GM20431 (cell line): ENCODE data around the gene PLPP4.

Experiments
- in situ Hi-C: fragments of 300-500 bp; cut with MseI, MboI; formaldehyde crosslinking; loops from one replicate; pipeline ENCODE4 v1.15.0; 2020; ENCODE audit warnings: low sequenced_read_pairs; ENCODE audit not compliant: unreplicated experiment

PLPP4 gene

DNA sequence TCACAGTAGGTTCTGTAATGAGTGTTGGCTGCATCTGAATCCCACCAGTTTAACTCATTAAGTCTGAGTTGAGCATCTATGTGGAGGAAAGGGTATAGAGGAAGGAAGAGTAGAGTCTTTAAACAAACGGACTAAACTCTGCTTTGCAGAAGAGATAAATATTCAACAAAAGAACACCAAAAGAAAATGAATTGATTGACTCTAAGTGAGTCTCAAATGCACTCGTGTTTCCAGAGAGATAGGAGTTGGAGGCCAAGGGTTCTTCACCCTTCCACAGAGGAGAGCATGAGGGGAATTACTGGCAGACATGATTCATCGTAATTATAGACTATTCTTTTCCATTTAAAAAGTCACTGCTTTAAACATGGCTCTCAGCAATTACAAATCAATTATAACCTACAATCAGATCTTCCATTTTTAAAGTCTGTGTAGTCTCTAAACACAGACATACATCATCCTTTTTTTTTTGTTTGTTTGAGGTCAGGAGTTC, 56.3 kb downstream of the PLPP4 start:
- in situ Hi-C loops: no loop called here

DNA sequence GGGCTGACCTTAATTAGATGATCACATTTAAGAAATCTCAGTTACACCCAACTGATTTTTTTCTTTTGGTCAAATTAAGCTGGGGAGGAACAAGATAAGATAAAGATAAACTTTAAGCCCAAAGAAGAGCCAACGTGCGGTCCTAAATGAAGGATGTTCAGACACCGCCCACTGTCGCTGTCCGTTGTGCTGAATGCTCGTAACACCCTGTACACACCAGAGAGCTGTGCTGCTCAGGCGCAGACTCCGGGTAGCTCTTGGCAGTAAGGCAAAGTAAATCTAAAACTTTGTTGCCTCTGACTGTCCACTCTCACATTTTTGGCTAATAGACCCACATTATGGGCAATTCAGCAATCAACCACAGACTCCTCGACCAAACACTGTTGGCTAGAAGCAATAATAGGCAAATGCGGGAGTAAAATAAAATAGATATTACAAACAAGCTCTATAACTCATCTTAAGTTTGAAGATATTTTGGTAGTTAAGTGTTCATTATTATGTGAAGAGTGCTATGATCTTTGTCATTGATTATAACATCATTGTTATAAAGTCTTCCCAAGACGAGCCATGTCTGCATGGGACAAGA, 57.1 kb downstream of the PLPP4 start:
- in situ Hi-C loops: no loop called here

DNA sequence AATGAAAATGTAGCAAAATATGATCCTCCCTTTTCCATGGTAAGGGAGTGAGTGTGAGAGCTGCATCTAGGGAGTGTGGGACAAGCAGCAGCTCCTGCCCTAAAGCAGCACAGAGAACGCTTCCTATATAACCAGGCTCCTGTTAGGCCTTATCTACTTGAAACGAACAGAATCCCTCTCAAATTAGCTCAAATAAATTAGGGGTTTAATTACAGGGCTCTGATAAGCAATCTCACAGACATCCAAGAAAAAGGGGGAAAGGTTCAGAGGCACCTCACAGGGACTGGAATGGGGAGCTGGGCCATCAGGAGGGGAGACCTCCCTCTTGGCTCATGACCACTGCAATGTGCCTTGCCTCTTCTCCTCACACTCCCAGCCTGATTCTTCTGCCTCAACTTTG, 57.9 kb downstream of the PLPP4 start:
- in situ Hi-C loops: no loop called here

DNA sequence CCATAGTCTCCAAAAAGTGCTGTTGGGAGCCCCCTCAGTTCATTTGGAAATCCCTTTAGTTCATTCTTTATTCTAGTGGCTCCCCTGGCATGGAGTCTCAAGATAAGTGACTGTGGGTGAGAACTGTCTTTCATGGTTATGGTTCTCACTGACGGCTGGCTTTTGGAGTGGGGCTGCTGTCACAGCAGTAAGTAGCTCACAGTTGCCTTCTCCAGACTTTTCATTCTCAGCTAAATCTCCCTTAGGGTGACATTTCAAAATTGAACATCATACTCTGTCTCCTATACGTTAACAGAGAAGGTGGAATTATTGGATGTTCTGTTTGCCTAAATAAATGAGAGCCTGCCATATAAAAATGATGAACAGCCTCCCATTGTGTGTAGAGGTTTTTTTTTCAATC, 58.7 kb downstream of the PLPP4 start:
- in situ Hi-C loops: no loop called here

DNA sequence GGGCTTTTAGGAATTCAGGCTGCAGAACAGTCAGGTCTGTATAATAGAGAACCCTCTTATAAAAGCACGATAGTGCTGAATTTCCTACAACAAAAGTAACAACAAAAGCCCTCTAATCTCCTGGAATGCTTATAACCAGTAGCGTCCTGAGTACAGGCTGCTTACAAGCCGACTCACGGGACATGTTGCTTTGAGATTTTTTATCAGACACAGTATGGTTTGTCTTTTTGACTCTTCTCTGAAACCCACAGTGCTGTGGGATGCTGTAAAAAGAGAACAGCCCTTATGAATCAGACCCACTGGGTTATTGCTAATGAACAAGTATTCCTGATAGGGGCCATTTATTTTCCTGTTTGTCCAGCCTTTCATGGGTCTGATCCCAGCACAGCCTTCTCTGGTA, 59.4 kb downstream of the PLPP4 start:
- in situ Hi-C loops: no loop called here

DNA sequence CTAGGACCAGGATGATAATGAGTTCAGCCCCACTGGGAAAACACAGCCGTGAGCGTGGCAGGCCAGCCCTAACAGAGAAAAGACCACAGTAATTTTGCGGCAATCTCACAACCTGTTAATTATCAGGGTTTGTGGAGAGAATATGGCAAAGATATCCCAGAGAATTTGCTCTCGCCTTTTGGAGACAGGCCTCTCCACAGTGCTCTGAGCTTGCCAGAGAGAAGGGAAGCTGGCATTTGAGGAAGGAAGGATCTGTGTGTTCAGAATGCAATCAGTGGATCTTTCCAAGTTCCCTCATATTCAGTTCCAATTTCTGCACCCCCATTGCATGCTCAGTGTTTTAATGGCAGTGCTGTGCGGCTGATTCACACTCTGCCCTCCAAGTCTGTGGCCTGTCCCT, 60.2 kb downstream of the PLPP4 start:
- in situ Hi-C loops: no loop called here

DNA sequence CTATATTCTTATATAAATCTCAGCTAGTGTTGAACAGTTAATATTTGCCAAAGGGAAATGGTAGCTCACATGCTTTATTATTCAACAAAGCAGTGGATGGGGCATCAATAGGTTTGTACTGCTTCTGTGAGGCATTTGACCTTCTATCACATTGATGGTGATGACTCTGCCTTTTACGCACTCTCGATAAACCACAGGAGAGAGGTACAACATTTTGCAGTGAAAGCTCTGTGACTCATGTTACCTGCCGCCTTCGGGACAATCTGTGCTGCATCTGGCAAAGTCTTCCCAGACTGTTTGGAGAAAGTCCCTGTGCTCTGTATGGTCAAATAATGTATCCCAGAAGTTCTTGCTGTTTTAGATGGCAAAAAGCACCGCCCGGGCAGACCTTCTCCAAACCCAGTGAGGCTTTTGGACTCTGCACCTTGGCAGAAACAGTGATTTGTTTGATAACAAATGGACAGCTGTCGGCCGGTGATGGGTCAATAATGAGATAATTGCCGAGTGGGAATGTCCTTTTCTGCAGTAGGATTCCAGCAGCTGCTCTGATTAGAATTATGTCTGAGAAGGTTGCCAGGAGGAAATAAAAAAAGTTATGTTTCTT, 61.0 kb downstream of the PLPP4 start:
- in situ Hi-C loops: no loop called here

DNA sequence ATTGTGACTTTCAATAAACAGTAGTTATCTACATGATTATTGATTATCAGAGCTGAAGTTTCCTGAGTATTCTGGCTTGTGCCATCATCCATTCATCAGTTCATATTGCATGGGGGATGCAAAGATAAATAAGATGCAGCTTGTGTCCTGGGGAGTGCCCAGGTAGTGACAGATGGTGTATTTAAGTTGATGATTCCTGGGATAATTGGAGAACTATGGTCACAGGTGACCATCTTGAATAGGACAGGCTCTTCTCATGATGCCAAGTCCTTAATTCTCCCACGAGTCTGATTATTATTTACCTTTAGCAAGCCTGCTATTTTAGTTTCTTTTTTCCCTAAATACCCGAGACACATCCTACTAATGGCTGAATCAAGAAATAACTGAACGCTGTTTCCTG, 64.9 kb downstream of the PLPP4 start:
- in situ Hi-C loops: no loop called here

DNA sequence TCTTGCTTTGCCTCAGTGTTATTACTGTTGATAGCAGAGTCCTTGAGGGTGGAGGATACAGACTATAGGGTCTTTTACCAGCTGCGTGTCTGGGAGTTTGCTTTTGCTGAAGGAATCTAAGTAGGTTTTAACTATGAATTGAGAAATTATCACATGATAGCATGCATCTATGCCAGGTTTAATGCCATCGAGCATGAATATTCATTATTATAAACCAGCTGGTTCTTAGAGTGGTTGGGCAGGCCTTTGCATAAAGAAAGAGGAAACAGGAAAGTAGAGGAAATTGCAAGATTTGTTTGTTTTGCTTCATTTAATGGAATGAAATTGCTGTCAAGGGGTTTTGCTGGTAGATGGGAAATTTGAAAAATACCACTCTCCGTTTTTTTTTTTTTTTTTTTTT, 70.7 kb downstream of the PLPP4 start:
- in situ Hi-C loops: no loop called here

DNA sequence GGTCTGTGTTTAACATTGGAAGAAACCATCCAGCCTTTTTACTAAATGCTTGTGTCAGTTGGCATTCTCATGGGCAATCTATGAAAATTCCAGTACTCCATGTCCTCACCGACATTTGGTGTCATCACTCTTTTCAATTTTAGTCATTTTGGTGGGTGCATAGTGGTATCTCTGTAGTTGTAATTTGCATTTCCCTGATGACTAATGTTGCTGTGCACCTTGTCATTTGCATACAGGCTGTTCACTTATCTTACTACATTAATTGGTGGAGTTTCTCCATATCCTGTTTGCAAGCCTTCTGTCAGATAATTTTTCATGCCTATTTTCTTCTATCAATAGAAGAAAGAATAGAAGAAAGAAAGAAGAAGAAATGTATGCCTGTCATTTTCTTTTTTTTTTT, 73.7 kb downstream of the PLPP4 start:
- in situ Hi-C loops: no loop called here

DNA sequence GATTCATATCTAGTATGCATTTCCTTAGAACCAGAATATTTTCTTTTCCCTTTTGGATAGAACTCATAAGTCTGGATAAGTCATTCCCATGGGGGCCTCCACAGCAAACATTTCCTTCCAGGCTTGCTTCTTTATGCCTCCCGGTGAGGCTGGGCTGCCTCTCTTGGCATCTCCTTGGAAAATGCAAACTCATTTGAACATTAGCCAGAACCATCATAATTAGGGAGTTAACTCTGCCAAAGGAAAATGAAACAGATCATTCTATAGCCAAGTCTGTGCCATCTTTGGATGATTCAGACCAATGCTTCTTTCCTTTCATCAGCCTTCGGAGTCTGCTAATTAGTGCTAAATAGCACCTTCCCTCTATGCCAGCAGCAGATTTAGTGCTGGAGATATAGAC, 81.1 kb downstream of the PLPP4 start:
- in situ Hi-C loops: no loop called here

DNA sequence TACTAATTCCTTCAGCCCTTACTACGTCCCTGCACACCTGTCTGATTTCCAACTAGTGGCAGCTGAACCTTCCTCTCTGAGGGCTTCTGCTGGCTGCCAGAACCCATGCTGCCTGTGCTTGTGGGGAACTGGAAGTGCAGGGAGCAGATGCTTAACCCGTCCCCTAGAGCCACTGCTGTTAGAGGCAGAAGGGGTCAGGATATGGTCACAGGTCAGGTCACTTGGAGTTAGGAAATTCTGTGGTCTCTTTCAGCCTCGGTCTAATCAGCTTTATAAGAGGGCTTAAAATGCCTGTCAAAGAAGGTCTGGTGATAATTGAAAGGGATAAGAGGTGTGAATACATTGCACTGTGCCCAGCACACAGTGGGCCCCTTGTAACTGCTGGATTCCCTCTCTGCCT, 82.0 kb downstream of the PLPP4 start:
- in situ Hi-C loops: no loop called here

DNA sequence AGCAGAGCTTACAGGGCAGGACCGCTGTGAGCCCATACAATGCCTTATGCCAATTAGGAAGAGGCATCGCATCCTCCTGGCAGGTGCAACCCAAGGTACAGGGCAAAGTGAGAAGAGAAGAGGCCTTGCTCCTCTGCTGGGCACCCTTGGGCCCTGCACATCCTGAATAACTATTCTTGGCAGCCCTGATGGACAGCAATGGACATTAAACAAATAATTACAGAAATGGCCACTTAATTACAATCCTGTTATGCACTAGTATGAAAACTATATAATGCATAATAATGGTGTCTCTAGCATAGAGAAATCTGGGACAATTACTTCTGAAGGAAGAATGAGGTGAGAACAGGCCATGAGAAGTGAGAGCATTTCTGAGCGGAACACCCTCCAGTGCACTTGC, 83.5 kb downstream of the PLPP4 start:
- in situ Hi-C loops: no loop called here

DNA sequence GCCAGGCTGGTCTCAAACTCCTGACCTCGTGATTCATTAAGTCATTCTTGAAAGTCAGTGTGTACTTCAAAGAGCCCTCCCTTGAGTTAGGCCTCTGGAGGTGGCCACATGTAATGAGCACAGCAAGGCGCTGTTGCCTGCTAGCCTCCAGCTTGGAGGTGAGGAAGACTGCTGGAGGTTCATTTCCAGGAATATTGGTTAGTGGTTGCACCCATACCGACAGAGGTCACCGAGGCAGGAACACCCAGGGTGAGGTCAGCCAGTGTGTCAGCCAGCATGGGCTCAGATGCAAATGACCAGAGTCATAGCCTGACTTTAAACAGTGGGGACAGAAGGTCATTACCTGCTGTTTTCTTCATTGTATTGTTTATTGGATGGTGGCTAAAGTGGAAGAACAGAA, 85.0 kb downstream of the PLPP4 start:
- in situ Hi-C loops: no loop called here

DNA sequence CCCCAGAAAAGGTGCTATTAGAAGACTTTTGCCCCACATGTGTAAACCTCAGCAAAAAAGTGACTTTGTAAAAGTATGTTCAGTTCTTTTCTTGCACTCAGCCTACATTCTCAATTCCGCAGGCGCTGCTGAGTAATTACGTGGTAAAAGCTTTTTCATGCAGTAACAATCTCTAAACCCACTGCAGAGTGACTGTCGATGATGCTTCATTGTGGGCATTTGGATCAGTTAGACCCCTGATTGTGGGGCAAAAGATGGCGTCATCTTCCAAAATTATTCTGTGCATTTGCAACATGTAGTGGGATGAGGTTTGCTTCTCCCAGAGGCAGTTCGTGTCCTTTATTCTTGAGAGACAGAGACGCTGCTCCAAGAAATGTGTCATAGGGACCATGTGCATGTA, 85.6 kb downstream of the PLPP4 start:
- in situ Hi-C loops: no loop called here

DNA sequence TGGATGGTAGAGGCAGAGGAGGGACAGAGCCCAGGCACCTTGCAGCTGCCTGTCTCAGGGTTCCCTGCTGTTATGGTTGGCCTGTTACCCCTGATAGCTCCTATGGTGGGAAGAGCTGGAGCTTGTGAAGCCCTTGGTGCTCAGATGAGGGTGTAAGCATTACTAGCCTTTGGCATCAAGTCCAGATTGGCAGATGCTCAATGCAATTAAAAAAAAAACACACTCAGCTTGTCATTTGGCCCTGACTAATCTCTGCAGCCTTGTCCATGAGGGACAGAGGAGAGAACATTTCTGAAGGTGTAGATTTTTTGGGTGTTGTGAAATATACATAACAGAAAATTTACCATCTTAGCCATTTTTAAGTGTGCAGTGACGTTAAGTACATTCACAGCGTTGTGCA, 86.3 kb downstream of the PLPP4 start:
- in situ Hi-C loops: no loop called here

DNA sequence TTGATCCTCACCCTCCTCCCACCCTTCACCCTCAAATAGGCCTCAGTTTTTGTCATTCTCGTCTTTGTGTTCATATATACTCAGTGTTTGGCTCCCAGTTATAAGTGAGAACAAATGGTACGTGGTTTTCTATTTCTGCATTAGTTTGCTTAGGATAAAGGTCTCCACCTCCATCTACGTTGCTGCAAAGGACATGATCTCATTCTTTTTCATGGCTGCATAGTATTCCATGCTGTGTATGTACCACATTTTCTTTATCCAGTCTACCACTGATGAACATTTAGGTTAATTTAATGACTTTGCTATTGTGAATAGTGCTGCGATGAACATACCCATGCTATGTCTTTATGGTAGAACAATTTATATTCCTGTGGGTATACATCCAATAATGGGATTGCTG, 91.2 kb downstream of the PLPP4 start:
- in situ Hi-C loops: no loop called here

DNA sequence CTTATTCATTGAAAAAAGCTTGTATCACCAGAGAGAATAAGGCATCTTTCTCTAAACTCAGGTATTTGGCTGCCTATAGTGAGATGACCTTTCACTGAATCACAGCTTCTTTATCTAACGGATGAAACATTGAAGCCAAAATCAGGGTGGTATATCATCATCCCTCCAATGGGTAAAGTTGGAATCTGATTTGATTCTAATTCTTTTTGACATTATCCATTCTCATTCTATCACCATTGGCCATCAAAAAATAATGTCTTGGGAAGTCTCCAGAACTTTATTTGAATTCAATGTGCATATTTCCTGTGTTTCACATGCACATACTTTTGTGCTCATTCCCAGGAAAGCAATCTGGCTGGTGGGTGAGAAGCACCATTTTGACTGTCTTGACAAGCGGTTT, 95.2 kb downstream of the PLPP4 start:
- in situ Hi-C loops: no loop called here

DNA sequence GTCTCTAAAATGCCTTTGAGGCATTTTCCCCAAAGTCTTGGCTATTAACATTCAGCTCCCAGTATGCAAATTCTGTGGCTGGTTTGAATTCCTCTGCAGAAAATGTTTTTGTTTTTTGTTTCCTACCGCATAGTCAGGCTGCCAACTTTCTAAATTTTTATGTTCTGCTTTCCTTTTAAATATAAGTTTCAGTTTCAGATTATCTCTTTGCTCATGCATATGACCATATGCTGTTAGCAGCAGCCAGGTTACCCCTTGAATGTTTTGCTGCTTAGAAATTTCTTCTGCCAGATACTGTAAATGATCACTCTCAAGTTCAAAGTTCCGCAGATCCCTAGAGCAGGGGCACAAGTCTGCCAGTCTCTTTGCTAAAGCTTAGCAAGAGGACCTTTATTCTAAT, 96.9 kb downstream of the PLPP4 start:
- in situ Hi-C loops: no loop called here

DNA sequence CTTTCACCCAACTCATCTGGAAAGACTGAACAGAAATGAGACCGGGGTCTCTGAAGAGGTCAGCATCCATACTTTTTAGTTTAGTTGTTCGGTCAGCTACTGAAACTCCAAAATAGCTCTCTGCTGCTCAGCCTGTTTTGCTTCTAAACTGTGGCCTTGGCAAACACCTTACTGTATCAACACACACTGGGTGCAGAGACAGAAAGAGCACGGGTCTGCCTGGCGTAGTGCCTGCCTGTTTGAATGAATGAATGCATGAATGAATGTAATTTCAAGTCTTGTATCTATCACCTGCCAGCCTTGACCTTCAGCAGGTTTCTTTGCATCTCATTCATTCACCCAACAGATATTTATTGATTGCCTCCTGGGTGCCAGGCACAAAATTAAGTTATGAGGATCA, 98.4 kb downstream of the PLPP4 start:
- in situ Hi-C loops: no loop called here

DNA sequence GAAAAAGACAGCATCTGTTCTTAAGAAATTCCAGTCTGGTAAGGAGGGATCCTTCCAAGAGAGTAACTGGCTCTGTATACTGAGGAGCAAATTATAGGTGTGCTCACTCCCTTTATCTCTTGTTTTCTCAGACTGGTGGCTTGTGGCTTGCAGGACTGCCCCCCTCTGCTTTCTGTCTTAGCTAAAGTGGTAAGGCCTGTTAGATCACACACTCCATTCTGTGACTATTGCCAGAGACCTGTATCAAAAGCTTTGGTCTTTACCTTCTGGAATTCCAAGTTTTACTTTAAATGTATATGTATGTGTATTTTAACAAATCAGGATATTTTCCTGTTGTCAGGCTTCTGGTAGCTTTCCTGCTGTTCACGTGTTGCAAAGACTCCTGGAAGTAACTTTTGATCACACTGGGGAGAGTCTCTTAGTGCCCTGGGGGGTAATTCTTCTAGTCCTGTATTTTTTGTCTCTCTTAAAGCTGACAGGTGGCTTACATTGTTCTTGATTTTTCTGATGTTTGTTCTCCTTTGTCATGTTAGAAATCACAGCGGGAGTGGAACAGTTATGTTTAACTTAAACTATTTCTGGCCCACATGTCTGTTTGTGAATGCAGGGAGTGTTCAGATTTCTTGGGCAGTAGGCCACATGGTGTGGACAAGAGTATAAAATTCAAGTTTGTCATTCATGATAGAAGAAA, 99.0 kb downstream of the PLPP4 start:
- in situ Hi-C loops: no loop called here

DNA sequence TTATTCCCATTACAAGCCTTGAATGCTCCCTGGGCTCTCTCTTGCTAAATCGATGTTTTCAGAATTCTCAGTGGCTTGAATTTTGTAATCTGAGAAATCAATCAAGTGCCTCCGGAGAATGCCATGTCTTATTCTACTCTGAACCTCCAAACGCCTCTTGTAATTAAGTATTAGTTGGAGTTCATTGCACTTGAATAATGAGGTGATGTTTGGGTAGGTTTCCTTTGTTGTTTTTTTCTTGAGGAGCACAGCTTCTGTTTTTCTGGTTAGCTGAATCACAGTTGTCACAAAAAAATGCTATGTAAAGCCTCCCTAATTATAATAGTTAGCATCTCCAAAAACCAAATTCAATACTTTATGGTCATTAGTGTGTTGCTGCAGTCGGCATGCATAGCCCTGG, 100.3 kb downstream of the PLPP4 start:
- in situ Hi-C loops: no loop called here
